H9 (cell line): ENCODE measurements around the gene ASMTL. TPM values are rescaled to one million over a fixed set of nuclear protein-coding genes. Genes with fewer than 3 reads are reported as not detected.

ENCODE experiments used
- DNase-seq: peaks from one replicate; pipeline ENCODE4 v3.0.0-alpha.2; 2017
- H2AFZ ChIP-seq: one replicate; pipeline ENCODE4 v1.6.1; 2013; ENCODE audit warnings: mild to moderate bottlenecking, low read length, control low read depth, moderate library complexity
- H2AK5ac ChIP-seq: 2 replicates; pipeline ENCODE4 v1.6.1; 2013; ENCODE audit warnings: low read length, control low read depth, mixed read lengths; ENCODE audit not compliant: insufficient read length
- H2BK120ac ChIP-seq: one replicate; pipeline ENCODE4 v1.6.1; 2013; ENCODE audit warnings: low read depth, mild to moderate bottlenecking, low read length, control low read depth, inconsistent platforms; ENCODE audit not compliant: poor library complexity, severe bottlenecking
- H2BK12ac ChIP-seq: 2 replicates; pipeline ENCODE4 v1.6.1; 2013; ENCODE audit warnings: low read length, control low read depth, mixed read lengths, low read depth; ENCODE audit not compliant: insufficient read length
- H2BK15ac ChIP-seq: 2 replicates; pipeline ENCODE4 v1.6.1; 2013; ENCODE audit warnings: low read depth, low read length, control low read depth
- H2BK20ac ChIP-seq: one replicate; pipeline ENCODE4 v1.6.1; 2013; ENCODE audit warnings: low read depth, mild to moderate bottlenecking, low read length, control low read depth, inconsistent platforms; ENCODE audit not compliant: poor library complexity, severe bottlenecking
- H2BK5ac ChIP-seq: 2 replicates; pipeline ENCODE4 v1.6.1; 2013; ENCODE audit warnings: low read length, control low read depth, mixed read lengths; ENCODE audit not compliant: insufficient read length
- H3K14ac ChIP-seq: 2 replicates; pipeline ENCODE4 v1.6.1; 2013; ENCODE audit warnings: low read length, control low read depth; ENCODE audit not compliant: insufficient read depth
- H3K18ac ChIP-seq: 2 replicates; pipeline ENCODE4 v1.6.1; 2013; ENCODE audit warnings: low read depth, mild to moderate bottlenecking, mixed read lengths, low read length, control low read depth; ENCODE audit not compliant: insufficient read length
- H3K23ac ChIP-seq: 2 replicates; pipeline ENCODE4 v1.6.1; 2013; ENCODE audit warnings: low read length, control low read depth, mixed read lengths, low read depth; ENCODE audit not compliant: insufficient read length
- H3K23me2 ChIP-seq: 2 replicates; pipeline ENCODE4 v1.6.1; 2013; ENCODE audit warnings: low read depth, mild to moderate bottlenecking, mixed read lengths, low read length, control low read depth; ENCODE audit not compliant: insufficient read length, poor library complexity, severe bottlenecking
- H3K27ac ChIP-seq: 2 replicates; pipeline ENCODE4 v1.5.1; 2013; ENCODE audit warnings: low read length, control low read depth, mixed read lengths, low read depth; ENCODE audit not compliant: insufficient read length
- H3K27me3 ChIP-seq: 2 replicates; pipeline ENCODE4 v1.6.1; 2013; ENCODE audit warnings: low read length, control low read depth, inconsistent platforms; ENCODE audit not compliant: insufficient read depth
- H3K4ac ChIP-seq: 2 replicates; pipeline ENCODE4 v1.6.1; 2013; ENCODE audit warnings: low read depth, mild to moderate bottlenecking, control low read depth, inconsistent platforms, low read length, moderate library complexity
- H3K4me1 ChIP-seq: 2 replicates; pipeline ENCODE4 v1.6.1; 2013; ENCODE audit warnings: low read length, control low read depth, inconsistent platforms; ENCODE audit not compliant: insufficient read depth
- H3K4me2 ChIP-seq: 2 replicates; pipeline ENCODE4 v1.6.1; 2013; ENCODE audit warnings: low read length, control low read depth, mixed read lengths; ENCODE audit not compliant: insufficient read length, insufficient read depth
- H3K56ac ChIP-seq: 2 replicates; pipeline ENCODE4 v1.6.1; 2013; ENCODE audit warnings: low read depth, mild to moderate bottlenecking, mixed read lengths, low read length, control low read depth; ENCODE audit not compliant: insufficient read length
- H3K79me1 ChIP-seq: 2 replicates; pipeline ENCODE4 v1.6.1; 2013; ENCODE audit warnings: low read depth, mild to moderate bottlenecking, moderate library complexity, low read length, control low read depth, inconsistent platforms; ENCODE audit not compliant: insufficient read depth, poor library complexity, severe bottlenecking
- H3K79me2 ChIP-seq: 2 replicates; pipeline ENCODE4 v1.6.1; 2013; ENCODE audit warnings: low read length, control low read depth, inconsistent platforms; ENCODE audit not compliant: insufficient read depth
- H3K9ac ChIP-seq: 2 replicates; pipeline ENCODE4 v1.6.1; 2013; ENCODE audit warnings: low read length, control low read depth, mixed read lengths; ENCODE audit not compliant: insufficient read length; ENCODE audit errors: extremely low read depth
- H3K9me3 ChIP-seq: one replicate; pipeline ENCODE4 v1.6.1; 2013; ENCODE audit warnings: low read depth, low read length, inconsistent platforms; ENCODE audit not compliant: control insufficient read depth
- H3T11ph ChIP-seq: one replicate; pipeline ENCODE4 v1.6.1; 2013; ENCODE audit warnings: mild to moderate bottlenecking, low read length, control low read depth, inconsistent platforms
- H4K20me1 ChIP-seq: one replicate; pipeline ENCODE4 v1.6.1; 2013; ENCODE audit not compliant: control insufficient read depth, insufficient read length, insufficient read depth
- H4K5ac ChIP-seq: 2 replicates; pipeline ENCODE4 v1.6.1; 2013; ENCODE audit warnings: low read depth, mild to moderate bottlenecking, mixed read lengths, low read length, control low read depth; ENCODE audit not compliant: insufficient read length
- H4K8ac ChIP-seq: replicated peaks from 2 replicates; pipeline ENCODE4 v1.6.1; 2013; ENCODE audit warnings: low read length, control low read depth, mixed read lengths, low read depth; ENCODE audit not compliant: insufficient read length
- H4K91ac ChIP-seq: 2 replicates; pipeline ENCODE4 v1.6.1; 2013; ENCODE audit warnings: low read depth, mild to moderate bottlenecking, moderate library complexity, mixed read lengths, low read length, control low read depth; ENCODE audit not compliant: insufficient read length
- H3K27ac Mint-ChIP-seq, 3 experiments: 2 replicates in 2 of 3; 3 replicates in 1 of 3; pipeline ENCODE4 v1.8.0; 2020 to 2021; ENCODE audit warnings: mixed read lengths in 3 of 3, mild to moderate bottlenecking in 1 of 3, moderate library complexity in 1 of 3
- H3K27me3 Mint-ChIP-seq: 2 replicates; pipeline ENCODE4 v1.8.0; 2021; ENCODE audit warnings: low read depth, mild to moderate bottlenecking, moderate library complexity, mixed read lengths
- H3K36me3 Mint-ChIP-seq, 3 experiments: 2 replicates in 2 of 3; 3 replicates in 1 of 3; pipeline ENCODE4 v1.8.0; 2020 to 2021; ENCODE audit warnings: low read depth in 3 of 3, mixed read lengths in 3 of 3; ENCODE audit not compliant: insufficient read depth in 1 of 3
- H3K4me1 Mint-ChIP-seq, 2 experiments: 2 replicates each; pipeline ENCODE4 v1.8.0; 2020; ENCODE audit warnings: mixed read lengths in 2 of 2
- H3K4me3 Mint-ChIP-seq, 2 experiments: 2 replicates in 1 of 2; 3 replicates in 1 of 2; pipeline ENCODE4 v1.8.0; 2020 to 2021; ENCODE audit warnings: mild to moderate bottlenecking in 2 of 2, mixed read lengths in 2 of 2, moderate library complexity in 1 of 2
- H3K9me3 Mint-ChIP-seq, 2 experiments: 2 replicates in 1 of 2; 3 replicates in 1 of 2; pipeline ENCODE4 v1.8.0; 2020; ENCODE audit warnings: mild to moderate bottlenecking in 2 of 2, mixed read lengths in 2 of 2, moderate library complexity in 1 of 2
- WGBS: extraction: QIAGEN DNeasy Blood & Tissue Kit; methylation state at CpG from one replicate; pipeline ENCODE4 v1.1.7; 2013; ENCODE audit warnings: missing lambda C conversion rate, low lambda C conversion rate, mixed read lengths; ENCODE audit not compliant: insufficient read length; ENCODE audit errors: extremely low coverage; 5-methylcytosine and 5-hydroxymethylcytosine counted together
- total RNA-seq: library from RNA; stranded (reverse); gene quantifications from 2 replicates; pipeline ENCODE4 v1.2.1, GENCODE V29; 2021
- TF ChIP-seq, protein P1 (sequence below): fragments of 200-600 bp; sonication (generic); conservative IDR thresholded peaks from 3 replicates; pipeline ENCODE4 v1.8.0; 2021; ENCODE audit warnings: antibody characterized with exemption, mild to moderate bottlenecking

ASMTL gene
- total RNA-seq, 1 experiment from 2014 or later: 59.8 TPM

DNA sequence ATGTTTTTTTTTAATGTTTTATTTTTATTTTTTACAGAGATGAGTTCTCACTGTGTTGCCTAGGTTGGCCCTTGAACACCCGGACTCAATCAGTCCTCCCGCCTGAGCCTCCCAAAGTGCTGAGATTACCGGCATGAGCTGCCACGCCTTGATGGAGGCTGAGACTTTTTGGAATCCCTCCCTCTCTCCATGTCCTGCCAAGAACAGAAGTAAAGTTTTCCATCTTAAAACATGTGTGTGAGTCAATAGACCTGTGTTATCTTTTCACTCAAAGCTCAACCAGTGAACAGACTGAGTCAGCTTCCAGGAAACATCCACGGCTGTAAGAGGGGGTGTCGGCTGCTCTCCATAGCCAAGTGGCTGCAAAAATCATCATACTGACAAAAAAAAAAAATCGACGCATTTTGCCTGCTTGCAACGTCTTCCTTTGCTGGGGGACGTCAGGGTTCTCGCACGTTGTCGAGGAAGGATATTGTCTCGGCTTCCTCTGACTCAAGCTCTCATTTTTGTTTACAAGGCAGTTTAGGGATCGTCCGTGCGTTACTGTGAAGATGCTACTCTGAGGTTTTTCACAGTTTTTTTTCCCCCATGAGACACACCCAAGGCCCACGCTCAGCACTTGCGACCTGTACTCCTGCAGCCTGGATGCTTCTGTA is 10.0 kb upstream of the ASMTL start:
- Histone ChIP-seq H2AK5ac (no peak overlapping the region), H2AFZ (no peak overlapping the region), H3K18ac (no peak overlapping the region), H4K20me1 (no peaks in the 10 kb centered on the region), H2BK15ac (no peak overlapping the region), H2BK5ac (no peak overlapping the region), H3K9me3 (no peaks in the 10 kb centered on the region), H3K56ac (no peak overlapping the region), H3K9ac (no peak overlapping the region), H3K4ac (no peak overlapping the region), H3K23me2 (no peaks in the 10 kb centered on the region), H2BK20ac (no peak overlapping the region), H3K4me2 (no peak overlapping the region), H4K8ac (no peak overlapping the region), H3K27me3 (no peaks in the 10 kb centered on the region; the same call in 1 of the 2 replicates), H3K79me1 (no peaks in the 10 kb centered on the region), H3T11ph (no peak overlapping the region), H3K27ac (no peak overlapping the region), H3K14ac (no peak overlapping the region), H4K91ac (no peak overlapping the region), H3K23ac (no peak overlapping the region), H2BK12ac (no peak overlapping the region), H3K4me1 (no peaks in the 10 kb centered on the region), H4K5ac (no peak overlapping the region), H3K79me2 (no peaks in the 10 kb centered on the region), H2BK120ac (no peak overlapping the region)
- peaks cover 8% of the 10 kb centered on the region for H3K27me3 Mint-ChIP-seq
- no peak overlapping the region for H3K27ac Mint-ChIP-seq
- TF ChIP-seq, protein P1, sequence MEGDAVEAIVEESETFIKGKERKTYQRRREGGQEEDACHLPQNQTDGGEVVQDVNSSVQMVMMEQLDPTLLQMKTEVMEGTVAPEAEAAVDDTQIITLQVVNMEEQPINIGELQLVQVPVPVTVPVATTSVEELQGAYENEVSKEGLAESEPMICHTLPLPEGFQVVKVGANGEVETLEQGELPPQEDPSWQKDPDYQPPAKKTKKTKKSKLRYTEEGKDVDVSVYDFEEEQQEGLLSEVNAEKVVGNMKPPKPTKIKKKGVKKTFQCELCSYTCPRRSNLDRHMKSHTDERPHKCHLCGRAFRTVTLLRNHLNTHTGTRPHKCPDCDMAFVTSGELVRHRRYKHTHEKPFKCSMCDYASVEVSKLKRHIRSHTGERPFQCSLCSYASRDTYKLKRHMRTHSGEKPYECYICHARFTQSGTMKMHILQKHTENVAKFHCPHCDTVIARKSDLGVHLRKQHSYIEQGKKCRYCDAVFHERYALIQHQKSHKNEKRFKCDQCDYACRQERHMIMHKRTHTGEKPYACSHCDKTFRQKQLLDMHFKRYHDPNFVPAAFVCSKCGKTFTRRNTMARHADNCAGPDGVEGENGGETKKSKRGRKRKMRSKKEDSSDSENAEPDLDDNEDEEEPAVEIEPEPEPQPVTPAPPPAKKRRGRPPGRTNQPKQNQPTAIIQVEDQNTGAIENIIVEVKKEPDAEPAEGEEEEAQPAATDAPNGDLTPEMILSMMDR: no peak
- DNase-seq: no peak
- no CpG with 5 or more reads among the region's 19 CpGs for WGBS
- H3K36me3 Mint-ChIP-seq: no peaks in the 10 kb centered on the region
- no peak overlapping the region for H3K4me3 Mint-ChIP-seq
- H3K4me1 Mint-ChIP-seq: peaks cover 6% of the 10 kb centered on the region in 2 experiments
- no peaks in the 10 kb centered on the region; a peak in 1 of 5 replicates for H3K9me3 Mint-ChIP-seq
